Left ventricle myocardium superior (tissue), 1 donor: Measurements from ENCODE around the gene TLR10. TPM values are rescaled to one million over a fixed set of nuclear protein-coding genes. Genes with fewer than 3 reads are reported as not detected.
"Not testable (repeated sequence)": the region's sequence is repeated elsewhere in the genome, so short reads cannot be mapped to it uniquely, and the experiment has no call there.

ENCODE experiments used
- ATAC-seq: fragments of 200-7000 bp; cut with Tn5 transposase; one replicate; pipeline ENCODE4 v1.9.1; 2020; ENCODE audit warnings: mild to moderate bottlenecking, moderate library complexity
- DNase-seq: peaks from one replicate; pipeline ENCODE4 v3.0.0-alpha.2; 2020
- intact Hi-C: fragments of 100-400 bp; cut with micrococcal nuclease; formaldehyde crosslinking; loops from one replicate; pipeline ENCODE4 v1.11.0; 2022
- total RNA-seq: library from RNA; stranded (reverse); fragmentation: NEBNext Ultra II Directional; extraction: Animal tissue kit (Norgen Biotek cat#: 25700); gene quantifications from one replicate; pipeline ENCODE4 v1.2.1, GENCODE V29; 2021
- donor health status: DM: no; HTN: yes; CAD: no; lungs with severe emphysema.

Gene TLR10
- total RNA-seq, 1 donor from 2014 or later = not detected

GRCh38 chr4:38774181-38774955 lies 8.4 kb downstream of the TLR10 start:
- ATAC-seq = no peak
- intact Hi-C loops = no loop called here
- no peak for DNase-seq

DNA sequence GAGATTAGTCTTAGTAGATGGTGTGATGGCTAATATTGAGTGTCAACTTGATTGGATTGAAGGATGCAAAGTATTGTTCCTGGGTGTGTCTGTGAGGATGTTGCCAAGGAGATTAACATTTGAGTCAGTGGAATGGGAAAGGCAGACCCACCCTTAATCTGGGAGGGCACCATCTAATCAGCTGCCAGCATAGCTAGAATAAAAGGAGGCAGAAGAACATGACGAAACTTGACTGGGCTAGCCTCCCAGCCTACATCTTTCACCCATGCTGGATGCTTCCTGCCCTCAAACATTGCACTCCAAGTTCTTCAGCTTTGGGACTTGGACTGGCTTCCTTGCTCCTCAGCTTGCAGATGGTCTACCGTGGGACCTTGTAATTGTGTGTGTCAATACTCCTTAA lies 12.5 kb downstream of the TLR10 start:
- ATAC-seq = peak; percentile 31
- intact Hi-C loops, DNase-seq: not testable (repeated sequence)

- no peak for ATAC-seq
- intact Hi-C loops = no loop called here
Observed at GRCh38 chr4:38769857-38770256, 12.9 kb downstream of the TLR10 start.

DNA sequence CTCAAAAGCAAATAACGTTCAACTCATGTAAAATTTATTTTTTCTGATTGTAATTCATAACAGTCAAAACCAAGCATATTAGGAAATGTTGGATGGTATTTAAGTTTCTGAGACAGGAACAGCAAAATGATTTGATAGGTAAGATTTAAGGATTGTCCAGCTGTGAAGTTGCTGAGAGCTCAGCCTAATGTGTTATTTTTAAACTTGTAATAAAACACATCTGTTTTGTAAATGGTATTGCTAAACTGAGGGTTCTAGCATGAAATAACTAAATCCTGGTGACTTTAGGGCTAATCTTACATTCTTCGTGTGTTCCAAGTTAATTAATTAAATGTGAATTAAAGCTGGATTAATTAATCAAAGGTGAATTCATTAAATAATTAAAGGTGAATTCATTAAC lies 13.3 kb downstream of the TLR10 start:
- DNase-seq (no peak), ATAC-seq (peak; percentile 53)
- intact Hi-C loops = no loop called here

More at GRCh38 chr4:38769857-38770256, 12.9 kb downstream of the TLR10 start:
- DNase-seq = no peak

DNA sequence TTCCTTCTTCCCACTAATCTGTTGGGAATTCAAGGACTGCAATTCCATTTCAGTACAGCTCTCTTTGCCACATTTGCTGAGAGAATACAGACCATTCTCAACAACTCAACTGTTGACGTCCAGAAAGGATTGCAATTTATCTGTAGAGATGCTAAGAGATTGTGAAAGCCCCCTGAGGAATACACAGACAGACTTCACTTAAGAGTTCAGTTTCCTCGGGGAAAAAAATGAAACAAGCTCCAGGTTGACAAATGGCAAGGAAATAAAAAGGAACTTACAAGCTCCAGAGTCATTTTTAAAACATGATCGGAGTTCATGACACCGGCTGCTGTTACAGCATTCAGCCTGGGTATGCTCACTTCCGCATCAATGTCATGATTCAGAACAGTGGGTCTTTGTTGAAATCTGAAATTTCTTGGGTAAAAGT lies 13.8 kb downstream of the TLR10 start:
- intact Hi-C loops = no loop called here
- ATAC-seq = peak; percentile 85
- DNase-seq = no peak

DNA sequence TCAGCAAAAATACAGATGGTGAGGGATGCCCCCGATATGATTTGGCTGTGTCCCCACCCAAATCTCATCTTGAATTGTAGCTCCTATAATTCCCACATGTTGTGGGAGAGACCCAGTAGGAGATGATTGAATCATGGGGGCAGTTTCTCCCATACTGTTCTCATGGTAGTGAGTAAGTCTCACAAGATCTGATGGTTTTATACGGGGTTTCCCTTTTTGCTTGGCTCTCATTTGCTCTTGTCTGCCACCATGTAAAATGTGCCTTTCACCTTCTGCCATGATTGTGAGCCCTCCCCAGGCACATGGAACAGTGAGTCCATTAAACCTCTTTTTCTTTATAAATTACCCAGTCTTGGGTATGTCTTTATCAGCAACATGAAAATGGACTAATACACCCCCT lies 15.8 kb downstream of the TLR10 start:
- intact Hi-C loops, ATAC-seq: not testable (repeated sequence)

GRCh38 chr4:38765382-38765781 lies 17.4 kb downstream of the TLR10 start:
- intact Hi-C loops = no loop called here

More for the DNA sequence above, 15.8 kb downstream of the TLR10 start:
- DNase-seq = not testable (repeated sequence)

DNA sequence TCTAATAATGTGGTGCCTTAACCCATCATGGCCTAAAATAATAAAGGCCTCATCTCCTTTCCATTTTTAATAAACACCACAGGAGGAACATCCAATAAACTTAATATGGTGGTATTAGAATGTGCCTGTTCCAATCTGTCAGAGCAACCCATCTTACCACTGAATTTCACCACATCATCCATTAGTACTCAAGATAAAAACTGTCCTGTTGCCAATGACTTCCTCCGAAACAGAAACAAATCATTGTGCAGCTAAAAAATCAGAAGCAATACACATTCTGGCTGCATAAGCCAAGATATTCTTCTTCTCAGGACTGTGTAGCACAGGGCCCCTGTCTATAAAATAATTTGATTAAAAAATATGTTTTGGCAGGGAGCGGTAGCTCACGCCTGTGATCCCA lies 18.5 kb downstream of the TLR10 start:
- no peak for DNase-seq
- ATAC-seq = no peak
- intact Hi-C loops = no loop called here

More at GRCh38 chr4:38765382-38765781, 17.4 kb downstream of the TLR10 start:
- DNase-seq (no peak), ATAC-seq (no peak)

- no peak for ATAC-seq
- intact Hi-C loops = no loop called here
Observed at GRCh38 chr4:38762560-38762959, 20.2 kb downstream of the TLR10 start.

DNA sequence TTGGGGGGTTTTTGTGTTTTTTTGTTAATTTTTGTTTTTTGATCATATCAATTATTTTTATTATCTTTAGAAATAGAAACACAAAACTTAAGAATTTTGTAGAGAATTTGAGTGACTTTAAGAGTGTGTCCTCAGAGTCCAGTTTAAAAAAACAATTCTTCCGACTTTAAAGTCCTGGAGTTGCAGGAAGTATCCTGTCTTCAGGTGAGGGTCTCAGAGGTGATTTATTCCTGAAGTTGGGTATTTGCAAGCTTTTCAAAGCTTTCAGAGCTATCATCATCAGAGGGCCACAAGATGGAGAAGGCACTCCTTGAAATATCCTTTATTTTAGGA lies 23.0 kb downstream of the TLR10 start:
- no peak for ATAC-seq

More at GRCh38 chr4:38762560-38762959, 20.2 kb downstream of the TLR10 start:
- DNase-seq = no peak

DNA sequence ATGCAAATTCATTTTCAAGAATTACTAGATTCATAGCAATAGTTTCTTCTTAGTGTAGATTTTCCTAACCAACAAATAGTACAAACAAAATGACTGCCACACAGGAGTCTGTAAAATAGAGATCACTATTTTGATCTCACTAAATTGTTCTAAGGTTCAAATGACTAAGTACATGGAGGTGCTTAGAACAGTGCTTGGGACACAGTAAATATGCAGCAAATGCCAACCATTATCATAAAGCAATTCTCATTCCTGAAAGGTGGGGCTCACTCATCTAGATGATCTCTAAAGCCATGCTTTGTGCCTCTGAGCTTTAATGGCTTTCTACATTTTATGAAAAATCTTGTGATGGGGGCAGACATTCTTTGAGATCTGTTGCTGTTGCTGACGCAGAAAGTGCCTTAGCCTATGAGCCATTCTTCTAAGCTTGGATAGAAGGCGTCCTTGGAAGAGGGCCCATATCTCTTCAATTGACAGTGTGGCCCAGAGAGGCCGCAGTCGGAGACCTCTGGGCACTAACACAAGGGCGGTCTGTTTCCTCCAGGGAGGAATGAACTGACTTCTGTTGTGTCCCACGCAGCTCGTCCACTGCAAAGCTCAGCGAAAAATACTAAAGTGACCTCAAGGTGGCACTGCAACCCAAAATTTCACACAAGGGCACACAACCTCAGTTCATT lies 23.5 kb downstream of the TLR10 start:
- intact Hi-C loops = no loop called here
- ATAC-seq = peak; percentile 91
- DNase-seq = peak; percentile 52

More for the DNA sequence above, 23.0 kb downstream of the TLR10 start:
- intact Hi-C loops = no loop called here
- DNase-seq = no peak

- no peak for ATAC-seq
- intact Hi-C loops = no loop called here
Observed at GRCh38 chr4:38757945-38758600, 24.7 kb downstream of the TLR10 start.

GRCh38 chr4:38752941-38753806 lies 29.6 kb downstream of the TLR10 start:
- peak; percentile 82 for DNase-seq
- intact Hi-C loops = no loop called here
- peak; percentile 97 for ATAC-seq

More at GRCh38 chr4:38757945-38758600, 24.7 kb downstream of the TLR10 start:
- DNase-seq = no peak

DNA sequence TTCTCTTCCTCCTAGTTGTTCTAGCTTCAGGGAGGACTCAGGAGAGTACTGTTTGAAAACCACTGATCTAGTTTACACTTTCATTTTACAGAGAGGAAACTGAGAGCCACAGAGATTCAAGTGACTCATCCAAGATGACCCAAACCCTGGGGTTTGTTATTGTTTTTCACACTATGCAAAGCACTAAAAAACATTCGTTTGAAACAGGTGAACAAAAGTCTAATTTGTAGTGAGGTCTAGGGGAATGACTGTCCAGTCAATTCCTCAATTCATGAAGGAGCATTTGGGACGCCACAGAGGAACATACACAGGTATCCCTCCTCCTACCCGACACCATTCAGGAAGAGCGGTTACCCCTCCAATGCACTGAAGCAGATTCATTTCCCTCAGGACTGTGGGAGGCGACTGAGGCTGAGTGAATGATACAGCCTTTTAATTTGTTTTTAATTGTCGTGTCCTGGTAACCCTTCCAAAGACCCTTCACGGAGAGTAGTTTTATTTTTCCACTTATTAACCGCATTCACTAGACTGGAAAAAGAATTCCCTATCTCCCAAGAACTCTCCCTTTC lies 30.3 kb downstream of the TLR10 start:
- DNase-seq (no peak), ATAC-seq (peak; percentile 8)
- intact Hi-C loops = no loop called here

DNA sequence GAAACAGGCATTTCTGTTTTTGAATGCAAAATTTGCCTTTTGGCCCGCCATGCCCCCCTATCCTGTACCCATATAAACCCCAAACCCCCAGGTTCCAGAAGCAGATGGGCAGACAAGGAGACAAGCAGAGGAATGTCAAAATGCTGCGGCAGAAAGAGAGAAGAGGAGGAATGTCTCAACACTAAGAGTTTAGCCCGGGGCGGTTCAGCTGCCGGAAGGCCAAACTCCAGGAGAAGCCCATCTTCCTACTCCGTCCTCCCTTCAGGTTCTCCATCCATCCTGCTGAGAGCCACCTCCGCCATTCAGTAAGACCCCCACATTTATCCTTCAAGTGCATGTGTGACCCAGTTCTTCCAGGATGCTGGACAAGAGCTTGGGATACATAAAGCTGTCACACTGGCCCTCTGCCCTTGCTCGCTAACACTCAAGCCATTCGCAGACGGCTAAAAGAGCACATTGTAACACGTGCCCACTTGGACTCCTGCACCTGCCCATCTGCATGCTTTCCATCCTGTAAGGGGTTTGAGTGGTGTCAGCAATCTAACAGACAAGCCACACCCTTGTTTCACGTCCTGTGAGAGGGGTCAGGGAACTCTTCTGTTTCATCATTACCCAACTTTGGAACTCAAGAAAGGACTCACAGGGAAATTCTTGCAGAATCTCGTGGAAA lies 31.3 kb downstream of the TLR10 start:
- ATAC-seq (no peak), DNase-seq (no peak)
- intact Hi-C loops = no loop called here

- ATAC-seq (no peak), DNase-seq (no peak)
- intact Hi-C loops = no loop called here
Observed at GRCh38 chr4:38749336-38749735, 33.5 kb downstream of the TLR10 start.

- intact Hi-C loops = no loop called here
- DNase-seq = no peak
Observed at GRCh38 chr4:38747629-38748028, 35.2 kb downstream of the TLR10 start.

GRCh38 chr4:38745881-38746280 lies 36.9 kb downstream of the TLR10 start:
- DNase-seq (no peak), ATAC-seq (no peak)
- intact Hi-C loops = no loop called here

More at GRCh38 chr4:38747629-38748028, 35.2 kb downstream of the TLR10 start:
- ATAC-seq = no peak
